ENCODE data around the gene CES4A. TPM values are rescaled to one million over a fixed set of nuclear protein-coding genes. Genes with fewer than 3 reads are reported as not detected.

CES4A gene
- total and polyA plus RNA-seq, 2 of the 13 experiments (the other 11 are each of a cell fraction or from before 2014, with no cell fraction given): 0.09 to 0.17 TPM

DNA sequence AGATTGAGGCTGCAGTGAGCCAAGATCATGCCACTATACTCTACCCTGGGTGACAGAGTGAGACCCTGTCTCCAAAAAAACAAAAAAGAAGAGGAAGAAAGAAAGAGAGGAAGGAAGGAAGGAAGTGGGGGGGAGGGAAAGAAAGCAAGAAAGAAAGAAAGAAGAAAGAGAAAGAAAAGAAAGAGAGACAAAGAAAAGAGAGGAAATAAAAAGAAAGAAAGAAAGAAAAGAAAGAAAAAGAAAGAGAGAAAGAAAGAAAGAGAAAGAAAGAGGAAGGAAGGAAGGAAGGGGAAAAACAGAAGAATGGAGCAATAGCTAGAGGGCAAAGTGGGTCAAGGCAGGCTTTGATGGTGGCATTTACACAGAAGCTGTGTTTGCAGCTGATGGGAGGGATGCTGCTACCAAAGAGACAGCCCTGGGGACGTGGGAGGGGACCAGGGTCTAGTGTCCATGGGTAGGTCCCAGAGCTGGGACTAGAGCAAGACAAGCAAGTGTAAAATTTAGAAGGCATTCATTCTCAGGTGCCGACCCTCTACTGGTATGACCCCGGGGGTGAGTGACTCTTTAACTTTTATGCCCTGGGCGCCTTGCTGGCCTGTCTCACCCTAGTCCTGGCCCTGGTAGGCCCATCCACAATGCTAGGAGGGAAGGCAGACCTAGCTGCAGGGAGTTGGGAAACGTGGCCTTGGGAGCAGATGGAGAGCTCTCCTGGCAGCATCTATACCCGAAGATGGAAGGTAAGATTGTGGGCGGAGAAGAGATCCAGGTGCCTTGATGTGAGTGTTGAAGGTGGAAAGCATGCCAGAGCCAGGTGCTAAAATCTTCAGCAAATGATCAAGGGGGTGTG is 29.3 kb upstream of the CES4A start:
- H2AFZ ChIP-seq (ENCODE audit: low read length): no peak overlapping the region
- ATAC-seq: no peak
- peaks cover 75% of the 10 kb centered on the region for H3K4me1 ChIP-seq (ENCODE audit: insufficient read depth, low read length)
- H3K79me2 ChIP-seq (ENCODE audit: insufficient read depth, low read length): no peaks in the 10 kb centered on the region
- ChIA-PET CTCF (ENCODE audit: low intra/inter-chr PET ratio, low total read pairs) (no interaction called here), POLR2A (no interaction called here)
- H3K27me3 ChIP-seq (ENCODE audit: control insufficient read depth in 1 of 2, insufficient read depth in 2 of 2, low read length in 2 of 2): 0 out of 5 replicates have a peak, but pooled peaks cover 0 to 3% of the 10 kb centered on the region in 2 experiments
- H4K20me1 ChIP-seq (ENCODE audit: insufficient read depth, low read length): no peaks in the 10 kb centered on the region
- 9% methylated on average over 7 of the region's 7 CpGs for WGBS (ENCODE audit: low lambda C conversion rate)
- no peak overlapping the region; the same call in 1 of the 2 replicates for H3K4me2 ChIP-seq (ENCODE audit: low read depth, low read length)
- no TSS peak for BruUV-seq (replicated peaks)
- no peak for FAIRE-seq
- intact Hi-C loops (cut with micrococcal nuclease; ENCODE audit: unreplicated experiment) (loop anchor here (5.0 to 10.0 kb wide), 2 partner anchors 56 to 198 kb away; partner anchors contain the start of genes FBXL8 and TRADD), in situ Hi-C loops (cut with HindIII; ENCODE audit: extremely low pct_ligation_motif_present, low pct_unique_long_range_greater_than_20kb) (no loop called here)
- H3K27ac ChIP-seq (ENCODE audit: extremely low read length, insufficient read depth, low read length): no peak overlapping the region
- no peak overlapping the region for H3K4me3 ChIP-seq (replicated peaks in 1 of 3; ENCODE audit: insufficient read depth in 1 of 3, low read depth in 2 of 3, low read length in 3 of 3)
- no peak for DNase-seq (ENCODE audit: low spot score)
- H3K36me3 ChIP-seq (replicated peaks in 1 of 2; ENCODE audit: control insufficient read depth in 1 of 2, insufficient read depth in 2 of 2, low read length in 2 of 2): no peaks in the 10 kb centered on the region
- no peak overlapping the region for H3K9ac ChIP-seq (ENCODE audit: insufficient read depth, low read depth, low read length)
- no peaks in the 10 kb centered on the region for H3K9me3 ChIP-seq (ENCODE audit: low read length)
- TF ChIP-seq ATM (IDR thresholded peaks at IDR 0.05; ENCODE audit: borderline replicate concordance): peak; percentile 34; the same call in 1 of the 2 replicates
- TF ChIP-seq, protein P1, sequence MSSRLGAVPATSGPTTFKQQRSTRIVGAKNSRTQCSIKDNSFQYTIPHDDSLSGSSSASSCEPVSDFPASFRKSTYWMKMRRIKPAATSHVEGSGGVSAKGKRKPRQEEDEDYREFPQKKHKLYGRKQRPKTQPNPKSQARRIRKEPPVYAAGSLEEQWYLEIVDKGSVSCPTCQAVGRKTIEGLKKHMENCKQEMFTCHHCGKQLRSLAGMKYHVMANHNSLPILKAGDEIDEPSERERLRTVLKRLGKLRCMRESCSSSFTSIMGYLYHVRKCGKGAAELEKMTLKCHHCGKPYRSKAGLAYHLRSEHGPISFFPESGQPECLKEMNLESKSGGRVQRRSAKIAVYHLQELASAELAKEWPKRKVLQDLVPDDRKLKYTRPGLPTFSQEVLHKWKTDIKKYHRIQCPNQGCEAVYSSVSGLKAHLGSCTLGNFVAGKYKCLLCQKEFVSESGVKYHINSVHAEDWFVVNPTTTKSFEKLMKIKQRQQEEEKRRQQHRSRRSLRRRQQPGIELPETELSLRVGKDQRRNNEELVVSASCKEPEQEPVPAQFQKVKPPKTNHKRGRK (CRISPR knock-in tag; IDR thresholded peaks at IDR 0.05): 0 out of 2 replicates have a peak, but pooled peaks have one; percentile 70
- TF ChIP-seq KLF12 (CRISPR knock-in tag; IDR thresholded peaks at IDR 0.05; ENCODE audit: borderline replicate concordance): no peak
- TF ChIP-seq, protein P2, sequence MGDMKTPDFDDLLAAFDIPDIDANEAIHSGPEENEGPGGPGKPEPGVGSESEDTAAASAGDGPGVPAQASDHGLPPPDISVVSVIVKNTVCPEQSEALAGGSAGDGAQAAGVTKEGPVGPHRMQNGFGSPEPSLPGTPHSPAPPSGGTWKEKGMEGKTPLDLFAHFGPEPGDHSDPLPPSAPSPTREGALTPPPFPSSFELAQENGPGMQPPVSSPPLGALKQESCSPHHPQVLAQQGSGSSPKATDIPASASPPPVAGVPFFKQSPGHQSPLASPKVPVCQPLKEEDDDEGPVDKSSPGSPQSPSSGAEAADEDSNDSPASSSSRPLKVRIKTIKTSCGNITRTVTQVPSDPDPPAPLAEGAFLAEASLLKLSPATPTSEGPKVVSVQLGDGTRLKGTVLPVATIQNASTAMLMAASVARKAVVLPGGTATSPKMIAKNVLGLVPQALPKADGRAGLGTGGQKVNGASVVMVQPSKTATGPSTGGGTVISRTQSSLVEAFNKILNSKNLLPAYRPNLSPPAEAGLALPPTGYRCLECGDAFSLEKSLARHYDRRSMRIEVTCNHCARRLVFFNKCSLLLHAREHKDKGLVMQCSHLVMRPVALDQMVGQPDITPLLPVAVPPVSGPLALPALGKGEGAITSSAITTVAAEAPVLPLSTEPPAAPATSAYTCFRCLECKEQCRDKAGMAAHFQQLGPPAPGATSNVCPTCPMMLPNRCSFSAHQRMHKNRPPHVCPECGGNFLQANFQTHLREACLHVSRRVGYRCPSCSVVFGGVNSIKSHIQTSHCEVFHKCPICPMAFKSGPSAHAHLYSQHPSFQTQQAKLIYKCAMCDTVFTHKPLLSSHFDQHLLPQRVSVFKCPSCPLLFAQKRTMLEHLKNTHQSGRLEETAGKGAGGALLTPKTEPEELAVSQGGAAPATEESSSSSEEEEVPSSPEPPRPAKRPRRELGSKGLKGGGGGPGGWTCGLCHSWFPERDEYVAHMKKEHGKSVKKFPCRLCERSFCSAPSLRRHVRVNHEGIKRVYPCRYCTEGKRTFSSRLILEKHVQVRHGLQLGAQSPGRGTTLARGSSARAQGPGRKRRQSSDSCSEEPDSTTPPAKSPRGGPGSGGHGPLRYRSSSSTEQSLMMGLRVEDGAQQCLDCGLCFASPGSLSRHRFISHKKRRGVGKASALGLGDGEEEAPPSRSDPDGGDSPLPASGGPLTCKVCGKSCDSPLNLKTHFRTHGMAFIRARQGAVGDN (CRISPR knock-in tag; IDR thresholded peaks at IDR 0.05): peak; percentile 12; the same call in 1 of the 2 replicates
- 0 out of 2 replicates have a peak, but pooled peaks have one; percentile 14 for TF ChIP-seq SAP130 (CRISPR knock-in tag; IDR thresholded peaks at IDR 0.05; ENCODE audit: low read depth)
- TF ChIP-seq ZNF747 (CRISPR knock-in tag; IDR thresholded peaks at IDR 0.05; ENCODE audit: borderline replicate concordance): no peak
